ENCODE results near the gene KAT7.
"Not testable (repeated sequence)": the region's sequence is repeated elsewhere in the genome, so short reads cannot be mapped to it uniquely, and the experiment has no call there.

The KAT7 gene

GRCh38 chr17:49787884-49788477, 500 bp upstream of the KAT7 start:
- H3K4me3 ChIP-seq (ENCODE audit: low read length) = peak overlapping the region; percentile 97
- DNase-seq (ENCODE audit: low read depth, low spot score) = no peak

- peak overlapping the region; percentile 97 for H3K4me3 ChIP-seq (ENCODE audit: low read length)
- no peak for DNase-seq (ENCODE audit: low read depth, low spot score)
Measured at GRCh38 chr17:49789243-49789578, 730 bp downstream of the KAT7 start.

- no peak overlapping the region for H3K4me3 ChIP-seq (ENCODE audit: low read length)
- no peak for DNase-seq (ENCODE audit: low read depth, low spot score)
Measured at GRCh38 chr17:49793309-49793708, 4.8 kb downstream of the KAT7 start.

- DNase-seq (ENCODE audit: low read depth, low spot score) = no peak
- H3K4me3 ChIP-seq (ENCODE audit: low read length) = no peak overlapping the region
Measured at GRCh38 chr17:49795372-49795771, 6.9 kb downstream of the KAT7 start.

GRCh38 chr17:49798182-49798581, 9.7 kb downstream of the KAT7 start:
- DNase-seq (ENCODE audit: low read depth, low spot score) = no peak
- no peak overlapping the region for H3K4me3 ChIP-seq (ENCODE audit: low read length)

- no peak overlapping the region for H3K4me3 ChIP-seq (ENCODE audit: low read length)
- no peak for DNase-seq (ENCODE audit: low read depth, low spot score)
Measured at GRCh38 chr17:49798738-49799137, 10.3 kb downstream of the KAT7 start.

GRCh38 chr17:49809056-49809455, 20.6 kb downstream of the KAT7 start:
- no peak for DNase-seq (ENCODE audit: low read depth, low spot score)
- no peak overlapping the region for H3K4me3 ChIP-seq (ENCODE audit: low read length)

- H3K4me3 ChIP-seq (ENCODE audit: low read length) = no peak overlapping the region
- no peak for DNase-seq (ENCODE audit: low read depth, low spot score)
Measured at GRCh38 chr17:49814781-49815529, 26.5 kb downstream of the KAT7 start.

GRCh38 chr17:49815761-49816281, 27.3 kb downstream of the KAT7 start:
- no peak for DNase-seq (ENCODE audit: low read depth, low spot score)
- H3K4me3 ChIP-seq (ENCODE audit: low read length) = no peak overlapping the region

GRCh38 chr17:49817993-49818392, 29.5 kb downstream of the KAT7 start:
- peak overlapping the region; percentile 23 for H3K4me3 ChIP-seq (ENCODE audit: low read length)
- peak; percentile 93 for DNase-seq (ENCODE audit: low read depth, low spot score)

GRCh38 chr17:49819138-49819537, 30.7 kb downstream of the KAT7 start:
- no peak for DNase-seq (ENCODE audit: low read depth, low spot score)
- no peak overlapping the region for H3K4me3 ChIP-seq (ENCODE audit: low read length)

- H3K4me3 ChIP-seq (ENCODE audit: low read length) = no peak overlapping the region
- DNase-seq (ENCODE audit: low read depth, low spot score) = no peak
Measured at GRCh38 chr17:49819651-49820050, 31.2 kb downstream of the KAT7 start.

- H3K4me3 ChIP-seq (ENCODE audit: low read length) = no peak overlapping the region
- DNase-seq (ENCODE audit: low read depth, low spot score) = no peak
Measured at GRCh38 chr17:49820773-49821172, 32.3 kb downstream of the KAT7 start.

- DNase-seq (ENCODE audit: low read depth, low spot score) = no peak
Measured at GRCh38 chr17:49821466-49821865, 33.0 kb downstream of the KAT7 start.

GRCh38 chr17:49821916-49822315, 33.4 kb downstream of the KAT7 start:
- no peak for DNase-seq (ENCODE audit: low read depth, low spot score)
- no peak overlapping the region for H3K4me3 ChIP-seq (ENCODE audit: low read length)

More at GRCh38 chr17:49821466-49821865, 33.0 kb downstream of the KAT7 start:
- H3K4me3 ChIP-seq (ENCODE audit: low read length) = no peak overlapping the region

- DNase-seq (ENCODE audit: low read depth, low spot score) = no peak
Measured at GRCh38 chr17:49822829-49823228, 34.3 kb downstream of the KAT7 start.

GRCh38 chr17:49823614-49824013, 35.1 kb downstream of the KAT7 start:
- DNase-seq (ENCODE audit: low read depth, low spot score) = no peak
- no peak overlapping the region for H3K4me3 ChIP-seq (ENCODE audit: low read length)

More at GRCh38 chr17:49822829-49823228, 34.3 kb downstream of the KAT7 start:
- H3K4me3 ChIP-seq (ENCODE audit: low read length) = no peak overlapping the region

- DNase-seq (ENCODE audit: low read depth, low spot score) = no peak
- H3K4me3 ChIP-seq (ENCODE audit: low read length) = no peak overlapping the region
Measured at GRCh38 chr17:49825645-49826044, 37.2 kb downstream of the KAT7 start.

GRCh38 chr17:49828325-49828724, 39.8 kb downstream of the KAT7 start:
- DNase-seq (ENCODE audit: low read depth, low spot score) = not testable (repeated sequence)

GRCh38 chr17:49829026-49829425, 40.5 kb downstream of the KAT7 start:
- DNase-seq (ENCODE audit: low read depth, low spot score) = no peak
- H3K4me3 ChIP-seq (ENCODE audit: low read length) = no peak overlapping the region

More at GRCh38 chr17:49828325-49828724, 39.8 kb downstream of the KAT7 start:
- H3K4me3 ChIP-seq (ENCODE audit: low read length) = not testable (repeated sequence)

GRCh38 chr17:49830605-49831004, 42.1 kb downstream of the KAT7 start:
- no peak for DNase-seq (ENCODE audit: low read depth, low spot score)
- no peak overlapping the region for H3K4me3 ChIP-seq (ENCODE audit: low read length)
